DMS153 treated with DMSO at 0.1 percent for 48 hours (cell line): ENCODE measurements around the gene CAMKK2.
"Not testable (repeated sequence)": the region's sequence is repeated elsewhere in the genome, so short reads cannot be mapped to it uniquely, and the experiment has no call there.

ENCODE experiments used
- DNase-seq: peaks from one replicate; lab custom pipeline; 2025; ENCODE audit not compliant: unreplicated experiment; lab: John Stamatoyannopoulos, UW

CAMKK2 gene

DNA sequence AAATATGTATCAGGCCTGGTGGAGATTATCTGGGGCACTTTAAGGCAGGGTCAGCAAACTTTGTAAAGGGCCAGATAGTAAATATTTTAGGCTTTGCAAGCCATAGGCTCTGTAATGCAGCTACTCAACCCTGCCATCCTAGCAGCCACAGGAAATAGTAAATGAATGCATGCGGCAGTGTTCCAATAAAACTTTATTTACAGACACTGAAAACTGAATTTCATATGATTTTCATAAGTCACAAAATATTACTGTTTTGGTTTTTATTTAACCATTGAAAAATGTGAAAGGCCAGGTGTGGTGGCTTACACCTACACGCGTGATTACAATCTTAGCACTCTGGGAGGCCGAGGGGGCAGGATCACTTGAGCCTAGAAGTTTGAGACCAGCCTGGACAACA, 3.2 kb upstream of the CAMKK2 start:
- no peak for DNase-seq

- DNase-seq = not testable (repeated sequence)
These were observed 1.9 kb upstream of the CAMKK2 start for GRCh38 chr12:121298411-121298810.

DNA sequence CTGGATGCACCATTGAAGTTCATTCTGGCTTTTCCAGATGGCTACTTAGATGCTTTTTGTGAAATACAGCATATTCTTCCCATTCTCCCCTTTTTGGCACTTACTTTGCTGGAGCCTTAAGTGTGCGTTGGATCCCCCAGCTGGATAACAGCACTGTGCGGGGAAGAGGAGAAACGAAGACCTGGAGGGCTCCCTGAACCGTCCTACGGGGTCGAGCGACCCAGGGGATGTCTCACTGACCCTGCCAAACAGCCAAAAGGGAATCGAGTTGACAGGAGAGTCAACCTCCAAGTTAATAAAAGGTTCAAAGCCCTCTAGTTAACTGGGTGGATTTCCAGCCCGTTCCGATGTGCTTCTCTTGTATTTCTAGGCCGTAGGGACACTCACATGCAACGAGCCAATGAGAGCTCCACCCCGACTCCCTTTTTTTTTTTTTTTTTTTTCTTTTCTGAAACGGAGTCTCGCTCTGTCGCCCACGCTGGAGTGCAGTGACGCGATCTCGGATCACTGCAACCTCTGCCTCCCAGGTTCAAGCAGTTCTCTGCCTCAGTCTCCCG, 1.0 kb upstream of the CAMKK2 start:
- no peak for DNase-seq

GRCh38 chr12:121295746-121296617, 527 bp downstream of the CAMKK2 start:
- no peak for DNase-seq

GRCh38 chr12:121295116-121295745, 1.3 kb downstream of the CAMKK2 start:
- DNase-seq = no peak

DNA sequence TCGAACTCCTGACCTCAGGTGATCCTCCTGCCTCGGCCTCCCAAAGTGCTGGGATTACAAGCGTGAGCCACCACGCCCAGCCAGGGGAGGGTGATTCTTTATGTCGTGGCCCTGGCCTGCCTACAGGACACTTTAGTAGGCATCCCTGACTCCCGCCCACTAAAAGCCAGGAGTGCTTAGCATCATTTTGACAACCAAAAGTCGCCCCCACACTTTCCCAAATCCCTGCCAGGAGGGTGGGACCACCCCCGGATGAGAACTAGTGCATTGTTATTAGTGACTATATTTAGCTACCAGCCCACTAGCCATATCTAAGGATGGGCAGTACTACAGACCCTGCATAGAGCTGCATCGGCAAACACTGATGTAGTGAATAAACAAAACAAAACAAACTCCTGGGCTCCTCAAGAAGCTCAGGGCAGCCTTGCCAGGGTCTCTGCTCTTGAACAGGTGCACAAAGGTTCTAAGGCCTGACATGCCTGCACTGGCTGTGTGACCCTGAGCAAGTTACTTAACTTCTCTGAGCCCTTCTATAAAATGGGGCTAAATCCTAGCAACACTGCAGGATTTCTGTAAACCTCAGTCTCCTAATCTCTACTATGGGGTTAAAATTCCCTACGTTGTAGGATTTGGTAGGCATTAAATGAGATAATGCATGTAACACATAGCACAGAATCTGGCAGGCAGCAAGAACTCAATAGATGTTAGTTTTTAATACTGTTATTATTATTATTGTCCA, 2.2 kb downstream of the CAMKK2 start:
- DNase-seq = no peak

- DNase-seq = no peak
These were observed 2.9 kb downstream of the CAMKK2 start for GRCh38 chr12:121293603-121294002.

DNA sequence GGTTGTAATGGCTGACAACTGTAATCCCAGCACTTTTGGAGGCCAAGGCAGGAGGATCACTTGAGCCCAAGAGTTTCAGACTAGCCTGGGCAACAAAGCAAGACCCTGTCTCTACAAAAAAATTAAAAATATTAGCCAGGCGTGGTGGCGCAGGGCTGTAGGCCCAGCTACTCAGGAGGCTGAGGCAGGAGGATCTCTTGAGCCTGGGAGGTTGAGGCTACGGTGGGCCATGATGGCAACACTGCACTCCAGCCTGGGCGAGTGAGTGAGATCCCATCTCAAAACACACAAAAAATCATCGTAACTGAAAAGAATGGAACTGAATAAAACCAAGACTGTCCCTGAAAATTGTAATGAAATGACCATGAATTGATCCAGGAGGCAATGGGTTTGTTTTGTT, 6.1 kb downstream of the CAMKK2 start:
- no peak for DNase-seq

- DNase-seq = no peak
These were observed 6.5 kb downstream of the CAMKK2 start for GRCh38 chr12:121289962-121290361.

DNA sequence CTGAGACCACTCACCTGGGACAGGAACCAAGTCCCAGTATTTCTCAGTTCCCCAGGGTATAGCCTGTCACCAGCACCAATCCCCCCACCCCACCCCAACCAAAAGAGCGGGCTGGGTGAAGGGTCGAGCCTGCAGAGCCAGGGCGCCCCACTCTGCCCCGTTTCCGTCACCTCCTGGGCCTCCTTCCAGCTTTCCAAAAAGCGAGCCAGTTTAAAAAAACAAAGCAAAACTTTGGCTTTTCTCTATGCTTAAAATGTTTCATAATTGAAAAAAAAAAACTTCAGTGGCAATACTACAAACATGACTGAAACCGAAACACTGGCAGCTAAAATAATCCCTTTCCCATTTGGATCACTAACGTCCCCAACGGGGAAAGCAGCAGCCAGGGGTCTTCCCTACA, 7.5 kb downstream of the CAMKK2 start:
- DNase-seq = no peak

- DNase-seq = no peak
These were observed 8.2 kb downstream of the CAMKK2 start for GRCh38 chr12:121288158-121288845.

DNA sequence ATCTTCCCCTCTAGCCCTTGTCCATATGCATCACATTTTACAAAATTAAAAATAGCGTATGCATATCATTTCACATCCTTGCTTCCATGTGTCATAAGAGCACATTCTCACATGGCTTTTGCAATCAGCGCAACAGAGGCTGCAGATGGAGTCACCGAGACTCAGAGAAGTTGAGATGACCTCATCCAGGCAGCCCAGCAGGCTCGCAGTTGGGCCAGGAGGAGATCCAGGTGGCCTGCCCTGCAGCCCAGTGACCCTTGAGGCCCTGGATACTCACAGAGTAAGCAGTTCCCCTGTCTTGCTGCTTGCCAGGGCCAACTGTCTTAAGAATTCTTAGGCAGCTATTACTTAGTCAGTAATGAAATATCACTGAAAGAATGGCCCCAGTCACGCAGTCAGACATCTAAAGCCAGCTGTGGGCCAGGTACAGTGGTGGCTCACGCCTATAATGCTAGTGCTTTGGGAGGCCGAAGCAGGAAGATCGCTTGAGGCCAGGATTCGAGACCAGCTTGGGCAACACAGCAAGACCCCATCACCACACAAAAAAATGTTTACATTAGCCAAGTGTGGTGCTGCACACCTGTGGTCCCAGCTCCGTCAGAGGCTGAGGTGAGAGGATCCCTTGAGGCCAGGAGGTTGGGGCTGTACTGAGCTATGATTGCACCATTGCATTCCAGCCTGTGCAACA, 9.1 kb downstream of the CAMKK2 start:
- no peak for DNase-seq

DNA sequence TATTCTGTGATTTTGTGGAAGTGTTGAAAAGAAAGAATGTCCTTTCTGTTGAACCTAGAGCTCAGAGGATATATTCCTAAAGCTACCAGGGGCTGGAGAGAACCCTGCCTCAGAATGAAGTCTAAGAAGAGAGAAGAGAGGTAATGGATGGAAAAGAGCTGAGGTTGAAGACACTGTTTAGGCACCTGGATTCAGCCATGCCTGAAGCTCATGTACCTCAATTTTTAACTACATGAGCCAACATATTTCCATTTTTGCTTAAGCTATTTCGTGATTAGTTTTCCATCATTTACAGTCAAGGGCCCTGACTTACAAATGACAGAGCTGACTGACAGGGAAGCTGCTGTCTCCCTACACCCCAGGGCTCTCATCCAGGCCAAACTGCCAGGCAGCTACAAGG, 10.7 kb downstream of the CAMKK2 start:
- DNase-seq = no peak

GRCh38 chr12:121284551-121285390, 11.7 kb downstream of the CAMKK2 start:
- no peak for DNase-seq

- no peak for DNase-seq
These were observed 12.7 kb downstream of the CAMKK2 start for GRCh38 chr12:121283841-121284240.

DNA sequence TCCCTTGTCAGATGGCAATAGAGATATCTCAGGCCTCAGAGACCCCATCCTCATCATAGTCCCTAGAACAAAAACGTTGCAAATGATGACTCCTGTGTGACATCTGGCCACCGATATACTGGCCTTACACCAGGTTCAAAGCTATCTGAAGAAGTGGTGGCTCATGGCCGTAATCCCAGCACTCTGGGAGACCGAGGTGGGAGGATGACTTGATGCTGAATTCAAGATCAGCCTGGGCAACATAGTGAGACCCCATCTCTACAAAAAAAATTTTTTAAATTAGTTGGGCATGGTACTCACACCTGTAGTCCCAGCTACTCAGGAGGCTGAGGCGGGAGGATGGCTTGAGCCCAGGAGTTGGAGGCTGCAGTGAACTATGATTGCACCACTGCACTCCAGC, 13.1 kb downstream of the CAMKK2 start:
- DNase-seq = no peak

GRCh38 chr12:121282910-121283309, 13.6 kb downstream of the CAMKK2 start:
- DNase-seq = not testable (repeated sequence)

DNA sequence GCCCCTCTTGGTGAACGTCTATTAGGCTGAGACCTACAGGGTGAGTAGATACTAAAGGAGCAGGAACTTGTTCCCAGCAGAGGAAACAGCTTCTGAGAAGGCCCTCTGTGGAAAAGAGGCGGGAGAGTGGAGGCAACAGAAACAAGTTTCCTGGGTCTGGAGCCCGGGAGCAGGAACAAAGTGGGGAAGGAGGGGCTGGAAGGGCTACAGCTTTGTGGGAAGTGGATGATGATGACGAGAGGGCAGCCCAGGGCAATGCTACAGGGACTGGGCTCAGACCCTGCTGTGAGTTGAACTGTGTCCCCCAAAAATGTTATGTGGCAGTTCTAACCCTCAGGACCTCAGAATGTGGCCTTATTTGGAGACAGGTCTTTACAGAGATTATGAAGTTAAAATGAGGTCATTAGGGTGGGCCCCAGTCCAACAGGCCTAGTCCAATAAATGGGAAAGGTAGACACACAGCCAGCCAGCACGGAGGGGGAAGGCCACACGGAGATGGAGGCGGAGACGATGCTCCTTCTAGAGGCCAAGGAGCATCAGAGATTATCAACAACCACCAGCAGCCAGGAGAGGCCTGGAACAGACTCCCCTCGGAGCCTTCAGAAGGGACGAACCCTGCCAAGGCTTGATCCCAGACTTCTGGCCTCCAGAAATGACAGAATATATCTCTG, 14.3 kb downstream of the CAMKK2 start:
- DNase-seq = no peak

DNA sequence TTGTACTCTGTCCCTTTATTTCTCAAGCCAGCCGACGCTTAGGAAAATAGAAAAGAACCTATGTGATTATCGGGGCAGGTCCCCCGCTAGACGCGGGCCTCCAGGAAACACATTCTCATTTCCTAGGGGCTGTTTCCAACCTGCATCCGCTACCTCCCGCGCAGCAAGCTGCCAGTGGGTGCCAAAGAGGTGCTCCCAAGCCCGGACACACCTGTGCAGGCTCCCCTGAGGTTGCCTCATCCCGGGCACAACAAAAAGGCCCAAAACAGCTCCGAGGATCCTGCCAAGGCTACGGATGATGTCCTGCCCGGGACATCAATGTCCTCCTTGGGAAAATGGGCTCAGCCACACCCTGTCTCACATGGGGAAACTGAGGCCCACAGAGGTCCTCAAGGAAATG, 15.4 kb downstream of the CAMKK2 start:
- DNase-seq = not testable (repeated sequence)
